ENCODE results near the gene SPNS1. TPM values are rescaled to one million over a fixed set of nuclear protein-coding genes. Genes with fewer than 3 reads are reported as not detected.
"Not testable (repeated sequence)": the region's sequence is repeated elsewhere in the genome, so short reads cannot be mapped to it uniquely, and the experiment has no call there.

Gene SPNS1
- total and polyA plus RNA-seq, 7 donors = 12.9 to 46.9 (median 20.3) TPM

- WGBS, 3 donors = 84 to 96% (median 90%) methylated on average over 3 of the region's 3 CpGs
- H3K36me3 ChIP-seq (ENCODE audit: insufficient read depth in 1 of 2, low read depth in 1 of 2) = peaks cover 0 to 64% of the 10 kb centered on the region in 2 donors
- H3K27me3 ChIP-seq (ENCODE audit: insufficient read depth in 3 of 3, low read length in 2 of 3) = no peaks in the 10 kb centered on the region
- intact Hi-C loops (cut with DNase I) = no loop called here
- ATAC-seq = no peak
- no peak for TF ChIP-seq CTCF (IDR thresholded peaks at IDR 0.05)
- no peaks in the 10 kb centered on the region for H3K9me3 ChIP-seq
- no peak overlapping the region for H3K4me3 ChIP-seq
- H3K27ac ChIP-seq = no peak overlapping the region
- no peaks in the 10 kb centered on the region for H3K4me1 ChIP-seq
- no peak for DNase-seq
Measured at GRCh38 chr16:28964072-28964471, 10.5 kb upstream of the SPNS1 start.

GRCh38 chr16:28964496-28964895 lies 10.1 kb upstream of the SPNS1 start:
- whole genome bisulfite sequencing, 3 donors = 91 to 95% (median 91%) methylated on average over 2 of the region's 2 CpGs
- H3K36me3 ChIP-seq (ENCODE audit: insufficient read depth in 1 of 2, low read depth in 1 of 2) = peaks cover 0 to 60% of the 10 kb centered on the region in 2 donors
- TF ChIP-seq CTCF (IDR thresholded peaks at IDR 0.05) = no peak
- no peaks in the 10 kb centered on the region for H3K27me3 ChIP-seq (ENCODE audit: insufficient read depth in 3 of 3, low read length in 2 of 3)
- ATAC-seq (no peak), DNase-seq (no peak)
- H3K9me3 ChIP-seq = no peaks in the 10 kb centered on the region
- H3K4me3 ChIP-seq = no peak overlapping the region
- H3K27ac ChIP-seq = no peak overlapping the region
- no peaks in the 10 kb centered on the region for H3K4me1 ChIP-seq
- intact Hi-C loops (cut with DNase I) = no loop called here

GRCh38 chr16:28967156-28967555 lies 7.4 kb upstream of the SPNS1 start:
- Histone ChIP-seq H3K4me1 (no peaks in the 10 kb centered on the region), H3K36me3 (ENCODE audit: insufficient read depth in 1 of 2, low read depth in 1 of 2) (peaks cover 0 to 41% of the 10 kb centered on the region in 2 donors), H3K9me3 (no peaks in the 10 kb centered on the region), H3K27ac (no peak overlapping the region), H3K27me3 (ENCODE audit: insufficient read depth in 3 of 3, low read length in 2 of 3) (no peaks in the 10 kb centered on the region), H3K4me3 (no peak overlapping the region)
- DNase-seq = no peak
- intact Hi-C loops (cut with DNase I) = no loop called here
- WGBS, 3 donors = 87 to 91% (median 90%) methylated on average over 4 of the region's 4 CpGs
- TF ChIP-seq CTCF (IDR thresholded peaks at IDR 0.05) = no peak
- no peak for ATAC-seq

- H3K36me3 ChIP-seq (ENCODE audit: insufficient read depth in 1 of 2, low read depth in 1 of 2) = peaks cover 0 to 16% of the 10 kb centered on the region in 2 donors
- H3K27me3 ChIP-seq (ENCODE audit: insufficient read depth in 3 of 3, low read length in 2 of 3); H3K27ac ChIP-seq; DNase-seq; H3K4me1 ChIP-seq; H3K9me3 ChIP-seq; ATAC-seq; H3K4me3 ChIP-seq: not testable (repeated sequence)
- WGBS, 3 donors = 87 to 91% (median 90%) methylated on average over 2 of the region's 2 CpGs
- intact Hi-C loops (cut with DNase I) = loop anchor here in 1 of 2 donors (10.0 kb wide), 1 partner anchor 1505 kb away; no protein-coding TSS in a partner anchor
Measured at GRCh38 chr16:28969696-28970095, 4.9 kb upstream of the SPNS1 start.

- peaks cover 12% of the 10 kb centered on the region for H3K4me1 ChIP-seq
- peak overlapping the region; percentile 79 for H3K27ac ChIP-seq
- no peaks in the 10 kb centered on the region for H3K9me3 ChIP-seq
- peak; percentile 48 for TF ChIP-seq CTCF (IDR thresholded peaks at IDR 0.05)
- intact Hi-C loops (cut with DNase I) = loop anchor here in 1 of 2 donors (10.0 kb wide), 1 partner anchor 1509 kb away; no protein-coding TSS in a partner anchor
- H3K4me3 ChIP-seq = peak overlapping the region; percentile 99
- DNase-seq (peak; percentile 59 to 70), ATAC-seq (peak; percentile 13 to 66 (median 58))
- WGBS, 3 donors = 0% methylated on average over 17 of the region's 17 CpGs
- peaks cover 5 to 25% of the 10 kb centered on the region in 2 donors for H3K36me3 ChIP-seq (ENCODE audit: insufficient read depth in 1 of 2, low read depth in 1 of 2)
- H3K27me3 ChIP-seq (ENCODE audit: insufficient read depth in 3 of 3, low read length in 2 of 3) = no peaks in the 10 kb centered on the region
Measured at GRCh38 chr16:28974007-28974436, 556 bp upstream of the SPNS1 start.
